ENCODE measurements around the gene EFL1.
"Not testable (repeated sequence)": the region's sequence is repeated elsewhere in the genome, so short reads cannot be mapped to it uniquely, and the experiment has no call there.

DNA sequence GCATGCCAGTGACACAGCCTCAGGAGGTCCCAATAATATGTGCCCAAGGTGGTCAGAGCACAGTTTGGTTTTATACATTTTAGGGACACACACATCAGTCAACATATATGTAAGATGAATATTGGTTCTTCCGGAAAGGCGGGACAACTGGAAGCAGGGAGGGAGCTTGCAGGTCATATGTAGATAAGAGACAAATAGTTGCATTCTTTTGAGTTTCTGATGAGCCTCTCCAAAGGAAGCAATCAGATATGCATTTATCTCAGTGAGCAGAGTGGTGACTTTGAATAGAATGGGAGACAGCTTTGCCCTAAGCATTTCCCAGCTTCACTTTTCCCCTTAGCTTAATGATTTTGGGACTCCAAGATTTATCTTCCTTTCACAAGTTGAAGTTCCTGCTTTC, 4.6 kb upstream of the EFL1 start:
- TF ChIP-seq, protein P1, sequence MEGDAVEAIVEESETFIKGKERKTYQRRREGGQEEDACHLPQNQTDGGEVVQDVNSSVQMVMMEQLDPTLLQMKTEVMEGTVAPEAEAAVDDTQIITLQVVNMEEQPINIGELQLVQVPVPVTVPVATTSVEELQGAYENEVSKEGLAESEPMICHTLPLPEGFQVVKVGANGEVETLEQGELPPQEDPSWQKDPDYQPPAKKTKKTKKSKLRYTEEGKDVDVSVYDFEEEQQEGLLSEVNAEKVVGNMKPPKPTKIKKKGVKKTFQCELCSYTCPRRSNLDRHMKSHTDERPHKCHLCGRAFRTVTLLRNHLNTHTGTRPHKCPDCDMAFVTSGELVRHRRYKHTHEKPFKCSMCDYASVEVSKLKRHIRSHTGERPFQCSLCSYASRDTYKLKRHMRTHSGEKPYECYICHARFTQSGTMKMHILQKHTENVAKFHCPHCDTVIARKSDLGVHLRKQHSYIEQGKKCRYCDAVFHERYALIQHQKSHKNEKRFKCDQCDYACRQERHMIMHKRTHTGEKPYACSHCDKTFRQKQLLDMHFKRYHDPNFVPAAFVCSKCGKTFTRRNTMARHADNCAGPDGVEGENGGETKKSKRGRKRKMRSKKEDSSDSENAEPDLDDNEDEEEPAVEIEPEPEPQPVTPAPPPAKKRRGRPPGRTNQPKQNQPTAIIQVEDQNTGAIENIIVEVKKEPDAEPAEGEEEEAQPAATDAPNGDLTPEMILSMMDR (IDR thresholded peaks at IDR 0.05): not testable (repeated sequence)
- not testable (repeated sequence) for TF ChIP-seq POLR2A (IDR thresholded peaks at IDR 0.05)
